Ecto neural progenitor cell (in vitro differentiated cells): Measurements from ENCODE around the gene MRPL19.
"Not testable (repeated sequence)": the region's sequence is repeated elsewhere in the genome, so short reads cannot be mapped to it uniquely, and the experiment has no call there.

Experiments
- DNase-seq: peaks from one replicate; pipeline ENCODE4 v3.0.0-alpha.2; 2018; ENCODE audit warnings: low spot score

MRPL19 gene

DNA sequence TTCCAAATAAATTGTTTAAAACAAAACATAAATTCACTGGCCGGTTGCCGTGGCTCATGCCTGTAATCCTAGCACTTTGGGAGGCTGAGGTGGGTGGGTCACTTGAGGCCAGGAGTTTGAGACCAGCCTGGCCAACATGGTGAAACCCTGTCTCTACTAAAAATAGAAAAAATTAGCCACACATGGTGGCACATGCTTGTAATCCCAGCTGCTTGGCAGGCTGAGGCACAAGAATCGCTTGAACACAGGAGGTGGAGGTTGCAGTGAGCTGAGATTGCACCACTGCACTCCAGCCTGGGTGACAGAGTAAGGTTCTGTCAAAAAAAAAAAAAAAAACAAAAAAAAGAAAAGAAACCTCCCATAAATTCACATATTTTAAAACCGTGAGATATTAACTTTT, 28.8 kb downstream of the MRPL19 start:
- DNase-seq = not testable (repeated sequence)

GRCh38 chr2:75675908-75676307, 29.3 kb downstream of the MRPL19 start:
- no peak for DNase-seq

DNA sequence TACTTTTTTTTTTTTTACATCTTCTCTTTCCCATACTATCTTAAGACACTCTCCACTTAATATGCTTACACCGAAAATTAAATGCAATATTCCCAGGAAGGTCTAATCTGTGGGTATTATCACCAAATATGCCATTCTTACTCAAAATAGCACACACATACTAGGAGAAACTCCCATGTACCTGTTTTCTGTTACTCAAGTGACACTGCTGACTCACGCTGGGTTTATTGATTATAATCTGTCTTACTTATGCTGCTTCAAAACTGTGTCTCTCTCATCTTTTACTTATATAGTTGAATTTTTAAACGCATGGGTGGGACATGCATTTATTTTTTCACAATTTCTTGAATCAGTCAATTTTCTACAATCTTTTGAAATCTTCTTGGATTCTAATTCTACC, 29.9 kb downstream of the MRPL19 start:
- DNase-seq = no peak

DNA sequence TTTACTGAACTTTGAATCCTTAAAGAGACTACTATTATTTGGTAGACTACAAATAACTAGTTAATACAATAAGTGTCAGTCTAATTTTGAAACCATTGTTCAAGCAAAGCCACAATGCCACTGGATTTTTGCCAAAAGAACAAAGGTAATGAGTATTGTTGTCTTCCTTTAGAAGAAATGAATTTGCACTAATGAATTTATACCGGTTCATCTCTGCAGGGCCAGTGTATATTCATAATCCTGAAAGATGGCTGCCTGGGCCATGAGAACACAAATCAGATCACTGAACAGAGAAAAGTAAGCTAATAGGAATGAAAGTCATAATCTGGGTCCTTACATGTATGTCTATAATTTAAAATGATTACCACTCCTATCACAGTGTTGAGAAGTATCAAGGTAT, 33.0 kb downstream of the MRPL19 start:
- no peak for DNase-seq

DNA sequence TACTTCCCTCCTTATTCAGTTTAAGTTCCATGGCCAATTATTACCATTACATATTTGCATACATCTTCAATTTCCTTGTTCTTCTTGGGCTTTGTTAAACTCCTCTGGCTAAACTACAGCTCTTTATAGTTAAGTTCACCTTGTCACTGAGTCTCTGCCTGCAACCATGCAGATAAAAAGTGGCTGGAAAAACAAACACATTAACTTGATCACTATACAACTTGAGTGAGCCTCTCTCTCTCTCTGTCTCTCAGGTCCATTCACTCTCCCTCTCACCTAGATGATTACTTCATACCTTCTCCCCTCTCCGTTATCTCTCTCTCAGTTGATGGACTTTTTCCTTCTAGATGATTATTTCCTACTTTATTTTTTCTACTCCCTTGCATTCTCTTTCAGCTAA, 33.8 kb downstream of the MRPL19 start:
- DNase-seq = no peak

DNA sequence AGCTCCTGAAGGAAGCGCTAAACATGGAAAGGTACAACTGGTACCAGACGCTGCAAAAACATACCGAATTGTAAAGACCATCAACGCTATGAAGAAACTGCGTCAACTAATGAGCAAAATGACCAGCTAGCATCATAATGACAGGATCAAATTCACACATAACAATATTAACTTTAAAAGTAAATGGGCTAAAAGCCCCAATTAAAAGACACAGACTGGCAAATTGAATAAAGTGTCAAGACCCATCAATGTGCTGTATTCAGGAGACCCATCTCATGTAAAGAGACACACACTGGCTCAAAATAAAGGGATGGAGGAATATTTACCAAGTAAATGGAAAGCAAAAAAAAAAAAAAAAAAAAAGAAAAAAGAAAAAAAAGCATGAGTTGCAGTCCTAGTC, 36.8 kb downstream of the MRPL19 start:
- DNase-seq = not testable (repeated sequence)

- no peak for DNase-seq
Measured at GRCh38 chr2:75688196-75688595, 41.6 kb downstream of the MRPL19 start.

DNA sequence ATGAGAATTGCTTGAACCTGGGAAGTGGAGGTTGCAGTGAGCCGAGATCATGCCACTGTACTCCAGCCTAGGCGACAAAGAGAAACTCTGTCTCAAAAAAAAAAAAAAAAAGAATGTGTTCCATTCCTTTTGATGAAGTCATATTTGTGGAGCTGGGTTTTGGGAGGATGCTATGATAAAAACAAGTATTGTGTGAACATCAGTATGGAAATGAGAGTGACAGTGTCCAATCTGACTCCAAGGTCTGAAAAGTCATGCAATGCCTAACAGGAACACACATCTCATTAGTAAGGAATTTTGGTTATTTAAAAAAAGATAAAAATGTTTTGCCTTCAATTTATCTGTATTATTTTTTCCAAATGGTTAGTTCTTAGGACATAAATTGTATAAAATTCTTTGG, 52.3 kb downstream of the MRPL19 start:
- no peak for DNase-seq

GRCh38 chr2:75702593-75702992, 56.0 kb downstream of the MRPL19 start:
- DNase-seq = no peak

GRCh38 chr2:75703589-75704287, 57.2 kb downstream of the MRPL19 start:
- no peak for DNase-seq

- DNase-seq = no peak
Measured at GRCh38 chr2:75705921-75706320, 59.3 kb downstream of the MRPL19 start.

GRCh38 chr2:75707901-75708300, 61.3 kb downstream of the MRPL19 start:
- no peak for DNase-seq

- no peak for DNase-seq
Measured at GRCh38 chr2:75709297-75709696, 62.7 kb downstream of the MRPL19 start.

GRCh38 chr2:75710220-75710576, 63.6 kb downstream of the MRPL19 start:
- DNase-seq = no peak

GRCh38 chr2:75710577-75711253, 64.1 kb downstream of the MRPL19 start, which contains the start of gene GCFC2:
TSS of gene GCFC2 (minus strand) at chr2:75710915. CDS start at chr2:75710855, 60 bp downstream.
- peak; percentile 89 for DNase-seq

GRCh38 chr2:75711590-75711989, 65.0 kb downstream of the MRPL19 start:
- not testable (repeated sequence) for DNase-seq

- DNase-seq = no peak
Measured at GRCh38 chr2:75716406-75716805, 69.8 kb downstream of the MRPL19 start.

GRCh38 chr2:75719616-75720015, 73.0 kb downstream of the MRPL19 start:
- DNase-seq = no peak

DNA sequence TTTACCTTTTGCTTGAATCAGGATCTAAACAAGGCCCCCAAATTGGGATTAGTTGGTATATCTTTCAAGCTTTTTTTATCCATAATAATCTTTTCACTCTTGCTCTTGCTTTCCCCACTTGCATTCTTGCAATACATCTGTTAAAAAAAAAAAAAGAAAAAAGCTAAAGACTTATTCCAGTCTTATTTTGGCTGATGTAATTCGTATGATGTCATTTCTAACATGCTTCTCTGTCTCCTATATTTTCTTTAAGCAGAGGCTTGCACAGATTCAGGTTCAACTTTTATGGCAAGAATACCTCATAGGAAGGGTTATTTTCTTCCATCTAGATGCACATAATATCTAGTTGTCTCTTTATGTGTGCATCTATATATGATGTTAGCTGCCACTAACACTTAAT, 73.9 kb downstream of the MRPL19 start:
- no peak for DNase-seq

DNA sequence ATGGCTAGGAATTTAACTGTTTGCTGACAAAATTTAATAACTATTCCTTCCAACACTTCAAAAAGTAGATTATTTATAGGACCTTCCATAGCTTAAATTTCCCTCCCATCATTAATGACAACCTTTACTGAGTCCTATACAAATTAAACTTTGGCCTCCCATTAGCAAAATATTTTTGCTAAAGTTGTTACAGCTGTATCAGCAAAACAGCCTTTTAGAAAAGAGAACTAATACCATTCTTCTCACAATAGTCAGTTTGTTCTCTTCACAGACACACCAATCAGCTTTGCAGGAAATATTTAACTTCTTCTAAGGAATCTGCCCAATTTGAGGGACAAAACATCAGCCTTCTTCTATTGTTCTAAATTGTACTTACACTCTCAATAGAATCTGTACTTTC, 76.1 kb downstream of the MRPL19 start:
- DNase-seq = no peak

DNA sequence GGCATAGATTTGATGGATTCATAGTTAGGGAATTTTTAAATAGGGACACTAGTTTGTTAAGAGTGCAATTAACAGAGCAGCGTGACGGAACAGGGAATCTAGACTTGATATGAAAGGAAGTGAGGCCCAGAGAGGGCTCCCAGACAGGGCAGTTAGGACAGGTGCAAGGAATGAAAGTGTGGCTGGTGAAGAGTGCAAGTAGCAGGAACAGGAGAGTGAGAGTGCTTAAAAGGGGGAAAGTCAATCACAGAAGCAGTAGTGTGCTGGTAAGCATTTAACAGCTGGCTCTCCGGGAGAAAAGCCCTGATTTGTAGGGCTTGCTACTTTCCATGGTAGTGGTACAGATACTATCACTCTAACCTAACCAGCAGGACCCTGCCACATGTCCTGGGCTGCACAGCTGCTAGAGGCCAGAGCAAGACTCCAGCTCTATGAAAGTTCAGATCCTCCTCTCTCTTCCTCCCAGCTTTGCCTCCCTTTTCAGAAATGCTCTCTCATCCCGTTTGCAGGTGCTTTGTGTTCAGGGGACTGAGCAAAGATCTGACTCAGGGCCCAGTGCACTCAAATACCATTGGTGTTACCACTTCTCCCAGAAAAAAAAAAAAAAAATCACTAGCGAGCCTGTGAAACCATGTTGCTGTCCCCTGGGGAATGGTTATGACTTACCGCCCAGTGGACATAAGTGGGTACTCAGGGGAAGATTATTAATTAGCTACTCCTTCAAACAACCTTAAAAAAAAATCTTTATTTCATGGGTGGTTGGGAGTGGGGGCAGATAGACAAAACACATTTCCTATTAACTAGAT, 82.2 kb downstream of the MRPL19 start:
- no peak for DNase-seq

GRCh38 chr2:75729861-75730260, 83.3 kb downstream of the MRPL19 start:
- no peak for DNase-seq

GRCh38 chr2:75736276-75736675, 89.7 kb downstream of the MRPL19 start:
- DNase-seq = no peak
